A549 (cell line): ENCODE measurements around the gene SRSF11. TPM values are rescaled to one million over a fixed set of nuclear protein-coding genes. Genes with fewer than 3 reads are reported as not detected.

ENCODE experiments used
- ATAC-seq, 2 experiments: fragments of 200-7000 bp in 1 of 2; fragments of >200 bp in 1 of 2; cut with Nextera tagmentation in 1 of 2; cut with Tn5 transposase in 1 of 2; 3 replicates each; pipeline versions ENCODE4 v1.8.0 to v1.9.1; 2018 to 2020; ENCODE audit warnings: mild to moderate bottlenecking in 1 of 2, moderate library complexity in 1 of 2
- CTCF ChIA-PET: fragments of 300-600 bp; sonication (Branson Sonifier 250); formaldehyde crosslinking; extraction: SDS; loops from one replicate; lab custom pipeline; 2021; ENCODE audit warnings: antibody characterized with exemption, inconsistent platforms; lab: Yijun Ruan, JAX
- POLR2A ChIA-PET: fragments of 350-600 bp; formaldehyde crosslinking; extraction: SDS; loops from one replicate; lab custom pipeline; 2021; ENCODE audit warnings: antibody characterized with exemption, inconsistent platforms; lab: Yijun Ruan, JAX
- DNase-seq, 2 experiments: peaks; one replicate each; pipeline versions ENCODE4 v3.0.0 to v3.0.0-alpha.2; 2011 to 2016; ENCODE audit warnings: low read depth in 1 of 2, low spot score in 1 of 2
- FAIRE-seq: peaks from 2 replicates; lab custom pipeline; 2011; peaks lifted over from hg19 to GRCh38; lab: Jason Lieb, UNC
- H3K27ac ChIP-seq, 2 experiments: fragments of >200 bp; sonication (Bioruptor Twin); formaldehyde crosslinking; 3 replicates each; pipeline ENCODE4 v1.5.1; 2016 to 2017
- H3K4me1 ChIP-seq: fragments of >200 bp; sonication (Bioruptor Twin); formaldehyde crosslinking; 3 replicates; pipeline ENCODE4 v1.6.1; 2016
- H3K4me2 ChIP-seq: fragments of >200 bp; sonication (Bioruptor Twin); formaldehyde crosslinking; 3 replicates; pipeline ENCODE4 v1.6.1; 2016
- H3K4me3 ChIP-seq: fragments of >200 bp; sonication (Bioruptor Twin); formaldehyde crosslinking; 3 replicates; pipeline ENCODE4 v1.5.1; 2016
- H3K9me3 ChIP-seq: fragments of >200 bp; sonication (Bioruptor Twin); formaldehyde crosslinking; 3 replicates; pipeline ENCODE4 v1.6.1; 2016
- CBX2 ChIP-seq: fragments of 200-600 bp; sonication (generic); IDR thresholded peaks from 2 replicates; pipeline ENCODE4 v1.6.1; 2016; ENCODE audit warnings: low read depth, mild to moderate bottlenecking, borderline replicate concordance
- CHD4 ChIP-seq: fragments of 200-600 bp; sonication (generic); IDR thresholded peaks from 2 replicates; pipeline ENCODE4 v1.6.1; 2016; ENCODE audit warnings: antibody characterized with exemption, mild to moderate bottlenecking, borderline replicate concordance
- EHMT2 ChIP-seq: fragments of 200-600 bp; sonication (generic); IDR thresholded peaks from 2 replicates; pipeline ENCODE4 v1.6.1; 2016; ENCODE audit warnings: antibody characterized with exemption, low read depth, mild to moderate bottlenecking, moderate library complexity
- FOSB ChIP-seq: fragments of 250-450 bp; sonication (Bioruptor Pico); IDR thresholded peaks from 2 replicates; pipeline ENCODE4 v1.5.0; 2020; ENCODE audit warnings: mild to moderate bottlenecking, moderate library complexity
- GATA3 ChIP-seq: IDR thresholded peaks from 2 replicates; pipeline ENCODE4 v1.6.1; 2012; ENCODE audit warnings: borderline replicate concordance
- HDAC2 ChIP-seq: fragments of 200-600 bp; sonication (generic); IDR thresholded peaks from 2 replicates; pipeline ENCODE4 v1.6.1; 2016
- HEYL ChIP-seq: fragments of 250-450 bp; sonication (Bioruptor Pico); IDR thresholded peaks from 2 replicates; pipeline ENCODE4 v1.8.0; 2021; ENCODE audit warnings: mild to moderate bottlenecking, moderate library complexity
- HOXB13 ChIP-seq: fragments of 250-450 bp; sonication (Bioruptor Pico); IDR thresholded peaks from 2 replicates; pipeline ENCODE4 v1.5.0; 2020; ENCODE audit warnings: low read depth, mild to moderate bottlenecking, moderate library complexity
- HOXB5 ChIP-seq: fragments of 250-450 bp; sonication (Bioruptor Pico); IDR thresholded peaks from 2 replicates; pipeline ENCODE4 v1.5.0; 2020; ENCODE audit warnings: mild to moderate bottlenecking, moderate library complexity
- JUN ChIP-seq, 2 experiments: fragments of >200 bp; sonication (Bioruptor Twin); formaldehyde crosslinking; IDR thresholded peaks; 2 replicates in 1 of 2; 3 replicates in 1 of 2; pipeline ENCODE4 v1.6.1; 2016 to 2017
- KDM1A ChIP-seq: fragments of 200-600 bp; sonication (generic); IDR thresholded peaks from 2 replicates; pipeline ENCODE4 v1.6.1; 2016; ENCODE audit warnings: low read depth, mild to moderate bottlenecking
- MAFK ChIP-seq: fragments of 450-650 bp; IDR thresholded peaks from 2 replicates; pipeline ENCODE4 v1.6.1; 2014; ENCODE audit not compliant: partially characterized antibody
- MAX ChIP-seq: IDR thresholded peaks from 2 replicates; pipeline ENCODE4 v1.6.1; 2012
- MAZ ChIP-seq: fragments of 150-350 bp; IDR thresholded peaks from 2 replicates; pipeline ENCODE4 v1.6.1; 2014; ENCODE audit warnings: antibody characterized with exemption, low read depth, low read length, borderline replicate concordance
- PBX3 ChIP-seq: IDR thresholded peaks from 2 replicates; pipeline ENCODE4 v1.6.1; 2012
- POLR2A ChIP-seq: IDR thresholded peaks from 2 replicates; pipeline ENCODE4 v1.6.1; 2012; ENCODE audit warnings: mild to moderate bottlenecking, low read length
- POLR2AphosphoS2 ChIP-seq: conservative IDR thresholded peaks from 2 replicates; pipeline ENCODE4 v1.6.1; 2012; ENCODE audit warnings: low read length, improper control_type of control experiment, inconsistent platforms
- RARB ChIP-seq: fragments of 250-450 bp; sonication (Bioruptor Pico); IDR thresholded peaks from 2 replicates; pipeline ENCODE4 v1.8.0; 2021; ENCODE audit warnings: mild to moderate bottlenecking, moderate library complexity
- RCOR1 ChIP-seq: fragments of 150-350 bp; IDR thresholded peaks from 2 replicates; pipeline ENCODE4 v1.6.1; 2014; ENCODE audit warnings: antibody characterized with exemption, low read length, low read depth
- REST ChIP-seq: fragments of 200-600 bp; sonication (generic); IDR thresholded peaks from 2 replicates; pipeline ENCODE4 v1.6.1; 2016; ENCODE audit warnings: antibody characterized with exemption, mild to moderate bottlenecking, moderate library complexity
- RNF2 ChIP-seq: fragments of 200-600 bp; sonication (generic); IDR thresholded peaks from 2 replicates; pipeline ENCODE4 v1.6.1; 2016; ENCODE audit warnings: low read depth, mild to moderate bottlenecking, antibody characterized with exemption, moderate library complexity, borderline replicate concordance
- SMC3 ChIP-seq: fragments of >200 bp; sonication (Bioruptor Twin); formaldehyde crosslinking; IDR thresholded peaks from 3 replicates; pipeline ENCODE4 v1.6.1; 2018; ENCODE audit warnings: inconsistent platforms
- SREBF2 ChIP-seq: fragments of 450-650 bp; IDR thresholded peaks from 2 replicates; pipeline ENCODE4 v1.6.1; 2014; ENCODE audit warnings: mild to moderate bottlenecking, moderate library complexity
- ZC3H11A ChIP-seq: fragments of 450-650 bp; IDR thresholded peaks from 2 replicates; pipeline ENCODE4 v1.6.1; 2014; ENCODE audit warnings: antibody characterized with exemption, mild to moderate bottlenecking
- ZFP36 ChIP-seq: fragments of 450-650 bp; IDR thresholded peaks from 2 replicates; pipeline ENCODE4 v1.6.1; 2014; ENCODE audit warnings: borderline replicate concordance; ENCODE audit not compliant: partially characterized antibody
- ZNF302 ChIP-seq: fragments of 250-450 bp; sonication (Bioruptor Pico); IDR thresholded peaks from 2 replicates; pipeline ENCODE4 v1.9.0; 2021; ENCODE audit warnings: inconsistent platforms, mild to moderate bottlenecking, moderate library complexity
- WGBS: methylation state at CpG from one replicate; pipeline ENCODE4 v1.1.6; 2017; ENCODE audit errors: missing lambda C conversion rate; 5-methylcytosine and 5-hydroxymethylcytosine counted together
- polyA plus RNA-seq, 4 experiments: library from polyadenylated mRNA; depleted of rRNA in 3 of 4; stranded (reverse); fragments of >200 nt; fragmentation: RNase III in 1 of 4; extraction: RNeasy Plus Mini Kit Qiagen cat#74134 plus additional on column Dnase treatment in 1 of 4; gene quantifications; 2 replicates in 3 of 4; 3 replicates in 1 of 4; pipeline ENCODE4 v1.2.3, GENCODE V29; 2011 to 2017

The SRSF11 gene
- polyA plus RNA-seq, 2 of the 4 experiments (the other 2 are of a cell fraction): 144 to 172 TPM

DNA sequence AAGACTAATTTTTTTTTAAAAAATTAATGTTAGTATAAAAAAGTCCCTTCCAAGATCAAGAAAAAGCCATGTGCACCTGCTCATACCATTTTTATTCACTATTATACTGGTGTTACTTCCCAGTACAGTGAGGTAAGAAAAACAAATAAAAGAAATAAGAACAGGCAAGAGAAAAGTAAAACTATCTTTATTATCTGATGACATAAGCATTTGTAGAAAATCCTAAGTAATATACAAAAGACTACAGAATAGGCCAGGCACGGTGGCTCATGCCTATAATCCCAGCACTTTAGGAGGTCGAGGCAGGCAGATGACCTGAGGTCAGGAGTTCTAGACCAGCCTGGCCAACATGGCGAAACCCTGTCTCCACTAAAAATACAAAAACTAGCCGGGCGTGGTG lies 65.3 kb downstream of the SRSF11 start:
- ATAC-seq: no peak
- H3K27ac ChIP-seq: no peak overlapping the region
- H3K4me2 ChIP-seq: no peak overlapping the region
- H3K9me3 ChIP-seq: no peaks in the 10 kb centered on the region
- 96% methylated on average over 5 of the region's 5 CpGs for WGBS
- H3K4me1 ChIP-seq: no peaks in the 10 kb centered on the region
- POLR2A ChIA-PET: no interaction called here
- no peak for DNase-seq
- no peak for FAIRE-seq
- TF ChIP-seq RARB (CRISPR knock-in tag) (no peak), MAFK (peak; percentile 28)
- CTCF ChIA-PET: no interaction called here
- H3K4me3 ChIP-seq: no peak overlapping the region

GRCh38 chr1:70288166-70288565 lies 67.0 kb downstream of the SRSF11 start:
- Histone ChIP-seq H3K4me3 (no peak overlapping the region), H3K4me2 (no peak overlapping the region), H3K9me3 (no peaks in the 10 kb centered on the region), H3K4me1 (no peaks in the 10 kb centered on the region), H3K27ac (no peak overlapping the region)
- FAIRE-seq (no peak), ATAC-seq (no peak), DNase-seq (no peak)
- POLR2A ChIA-PET: no interaction called here
- CTCF ChIA-PET: no interaction called here
- TF ChIP-seq FOSB (no peak), SMC3 (no peak), HOXB5 (CRISPR knock-in tag) (no peak), JUN (IDR thresholded peaks at IDR 0.05) (no peak), POLR2A (no peak), ZC3H11A (no peak), RARB (CRISPR knock-in tag) (no peak), SREBF2 (no peak), ZNF302 (CRISPR knock-in tag) (no peak), MAFK (no peak), MAZ (no peak), REST (no peak), PBX3 (no peak), HEYL (no peak), KDM1A (no peak)

GRCh38 chr1:70290218-70290617 lies 69.0 kb downstream of the SRSF11 start:
- Histone ChIP-seq H3K27ac (no peak overlapping the region), H3K4me1 (no peaks in the 10 kb centered on the region), H3K4me2 (no peak overlapping the region), H3K4me3 (no peak overlapping the region), H3K9me3 (no peaks in the 10 kb centered on the region)
- ATAC-seq (no peak), DNase-seq (no peak), FAIRE-seq (no peak)
- TF ChIP-seq MAZ (no peak), SREBF2 (no peak)
- WGBS: 88% methylated on average over 1 of the region's 1 CpG
- CTCF ChIA-PET: no interaction called here
- POLR2A ChIA-PET: no interaction called here

GRCh38 chr1:70293186-70293843 lies 72.1 kb downstream of the SRSF11 start:
- POLR2A ChIA-PET: no interaction called here
- H3K4me3 ChIP-seq: no peak overlapping the region
- CTCF ChIA-PET: interaction anchor here (0.6 kb wide), 1 partner anchor 32 kb away, joined by 4 read pairs; no protein-coding TSS in a partner anchor

More at GRCh38 chr1:70293186-70293843, 72.1 kb downstream of the SRSF11 start:
- DNase-seq: no peak
- Histone ChIP-seq H3K4me1 (no peaks in the 10 kb centered on the region), H3K27ac (no peak overlapping the region), H3K9me3 (no peaks in the 10 kb centered on the region), H3K4me2 (no peak overlapping the region)
- no peak for ATAC-seq
- TF ChIP-seq MAX (no peak), KDM1A (no peak), MAZ (no peak), POLR2AphosphoS2 (no peak), JUN (IDR thresholded peaks at IDR 0.05) (no peak), CBX2 (no peak), PBX3 (no peak), HOXB5 (CRISPR knock-in tag) (no peak), RARB (CRISPR knock-in tag) (no peak), EHMT2 (no peak), HOXB13 (no peak), SMC3 (no peak), RNF2 (no peak), GATA3 (no peak), HDAC2 (no peak), CHD4 (no peak), RCOR1 (no peak), ZFP36 (no peak)
- no peak for FAIRE-seq
